Endothelial cell of umbilical vein (primary cell): ENCODE data around the gene HERC6. TPM values are rescaled to one million over a fixed set of nuclear protein-coding genes. Genes with fewer than 3 reads are reported as not detected.

ENCODE experiments used
- BruUV-seq: library from RNA; stranded (reverse); fragments of 400-500 nt; replicated peaks from 2 replicates; lab custom pipeline; 2021; lab: Mats Ljungman, UMichigan
- CTCF ChIA-PET: fragments of 300-600, 350-600 bp; sonication (Branson Sonifier 250); formaldehyde crosslinking; loops from one replicate; lab custom pipeline; 2021; ENCODE audit warnings: antibody characterized with exemption, inconsistent platforms; lab: Charles Lee
- POLR2A ChIA-PET: fragments of 300-600, 350-600 bp; sonication (Branson Sonifier 250); formaldehyde crosslinking; loops from one replicate; lab custom pipeline; 2021; ENCODE audit warnings: antibody characterized with exemption, inconsistent platforms; lab: Charles Lee
- DNase-seq: peaks from one replicate; pipeline ENCODE4 v3.0.0-alpha.2; 2011; ENCODE audit warnings: low read depth, low spot score
- FAIRE-seq: peaks from 2 replicates; lab custom pipeline; 2011; peaks lifted over from hg19 to GRCh38; lab: Jason Lieb, UNC
- H2AFZ ChIP-seq: 2 replicates; pipeline ENCODE4 v1.6.0; 2012; ENCODE audit warnings: low read depth, low read length, control low read depth, inconsistent platforms
- H3K27ac ChIP-seq: 2 replicates; pipeline ENCODE4 v1.5.1; 2011; ENCODE audit warnings: low read depth, mild to moderate bottlenecking, control low read depth, low read length, moderate library complexity; ENCODE audit not compliant: insufficient read depth
- H3K27me3 ChIP-seq, 2 experiments: 2 replicates each; pipeline versions ENCODE4 v1.6.0 to v1.6.1; 2011; ENCODE audit warnings: low read length in 2 of 2, mixed read lengths in 1 of 2; ENCODE audit not compliant: control insufficient read depth in 2 of 2, insufficient read depth in 2 of 2
- H3K36me3 ChIP-seq, 2 experiments: 2 replicates in 1 of 2; 3 replicates in 1 of 2; pipeline ENCODE4 v1.5.1; 2011; ENCODE audit warnings: low read length in 2 of 2, mild to moderate bottlenecking in 1 of 2, moderate library complexity in 1 of 2; ENCODE audit not compliant: control insufficient read depth in 2 of 2, insufficient read depth in 2 of 2; ENCODE audit errors: extremely low read depth in 1 of 2
- H3K4me1 ChIP-seq: 3 replicates; pipeline ENCODE4 v1.5.1; 2011; ENCODE audit warnings: mild to moderate bottlenecking, low read length; ENCODE audit not compliant: control insufficient read depth, insufficient read depth; ENCODE audit errors: extremely low read depth
- H3K4me2 ChIP-seq: 2 replicates; pipeline ENCODE4 v1.6.1; 2011; ENCODE audit warnings: low read length, control low read depth, mixed read lengths; ENCODE audit not compliant: insufficient read depth
- H3K4me3 ChIP-seq, 3 experiments: fragments of 200-600 bp in 1 of 3; sonication (generic), shearing (Covaris generic) in 1 of 3; replicated peaks in 1 of 3; 2 replicates each; pipeline ENCODE4 v1.5.1; 2011 to 2016; ENCODE audit warnings: control low read depth in 3 of 3, low read length in 3 of 3, mild to moderate bottlenecking in 2 of 3, inconsistent platforms in 1 of 3, low read depth in 1 of 3, moderate library complexity in 1 of 3; ENCODE audit not compliant: insufficient read depth in 1 of 3
- H3K79me2 ChIP-seq: 2 replicates; pipeline ENCODE4 v1.6.0; 2012; ENCODE audit warnings: low read length, inconsistent platforms; ENCODE audit not compliant: control insufficient read depth, insufficient read depth
- H3K9ac ChIP-seq: replicated peaks from 2 replicates; pipeline ENCODE3; 2011; ENCODE audit warnings: low read length, control low read depth; ENCODE audit not compliant: insufficient read depth; ENCODE audit errors: extremely low read depth
- H3K9me1 ChIP-seq: replicated peaks from 3 replicates; pipeline ENCODE4 v1.6.0; 2011; ENCODE audit warnings: mild to moderate bottlenecking, low read length; ENCODE audit not compliant: control insufficient read depth, insufficient read depth; ENCODE audit errors: extremely low read depth
- H3K9me3 ChIP-seq: replicated peaks from 2 replicates; pipeline ENCODE4 v1.5.1; 2012; ENCODE audit warnings: low read length, inconsistent platforms; ENCODE audit not compliant: control insufficient read depth, insufficient read depth
- H4K20me1 ChIP-seq: replicated peaks from 2 replicates; pipeline ENCODE3; 2011; ENCODE audit warnings: mild to moderate bottlenecking, low read length; ENCODE audit not compliant: control insufficient read depth, insufficient read depth; ENCODE audit errors: extremely low read depth
- EZH2 ChIP-seq: IDR thresholded peaks from 2 replicates; pipeline ENCODE4 v1.6.1; 2012; ENCODE audit warnings: borderline replicate concordance, low read depth, mild to moderate bottlenecking, moderate library complexity, low read length, inconsistent platforms; ENCODE audit not compliant: severe bottlenecking
- FOS ChIP-seq: IDR thresholded peaks from 2 replicates; pipeline ENCODE4 v1.6.1; 2011; ENCODE audit warnings: mild to moderate bottlenecking, low read length, moderate library complexity, borderline replicate concordance; ENCODE audit not compliant: insufficient read depth
- GATA2 ChIP-seq: IDR thresholded peaks from 2 replicates; pipeline ENCODE4 v1.7.0; 2011; ENCODE audit warnings: low read depth, mild to moderate bottlenecking, moderate library complexity, mixed read lengths, low read length; ENCODE audit not compliant: insufficient read length, insufficient read depth
- JUN ChIP-seq: IDR thresholded peaks from 2 replicates; pipeline ENCODE4 v1.6.1; 2011; ENCODE audit warnings: borderline replicate concordance, low read depth; ENCODE audit not compliant: insufficient read length, insufficient read depth
- MYC ChIP-seq: IDR thresholded peaks from one replicate; pipeline ENCODE4 v1.6.1; 2011; ENCODE audit warnings: mild to moderate bottlenecking, low read depth, low read length
- POLR2A ChIP-seq: IDR thresholded peaks from 2 replicates; pipeline ENCODE4 v1.6.1; 2012; ENCODE audit warnings: low read depth, mild to moderate bottlenecking, control low read depth, low read length
- POLR2AphosphoS5 ChIP-seq: IDR thresholded peaks from 2 replicates; pipeline ENCODE4 v1.6.1; 2012; ENCODE audit warnings: low read depth, mild to moderate bottlenecking, control low read depth, low read length, moderate library complexity; ENCODE audit not compliant: insufficient read depth
- dilution Hi-C: fragments of 300-500 bp; cut with MboI; formaldehyde crosslinking; loops from one replicate; pipeline ENCODE4 v1.15.0; 2019; ENCODE audit warnings: low sequenced_read_pairs; ENCODE audit not compliant: extremely low pct_ligation_motif_present
- intact Hi-C: fragments of 100-400 bp; cut with micrococcal nuclease; formaldehyde crosslinking; loops from one replicate; pipeline ENCODE4 v1.10.0; 2022
- polyA plus RNA-seq, 4 experiments: library from polyadenylated mRNA; depleted of rRNA in 3 of 4; stranded (reverse) in 3 of 4; unstranded in 1 of 4; fragments of >200 nt; gene quantifications; 2 replicates each; pipeline versions ENCODE4 v1.2.1 to v1.2.3, GENCODE V29; 2011 to 2012; ENCODE audit warnings: missing spikeins in 1 of 4
- total RNA-seq: library from RNA; stranded (reverse); gene quantifications from 2 replicates; pipeline ENCODE4 v1.2.3, GENCODE V29; 2021
- TF ChIP-seq, protein P1 (sequence below): IDR thresholded peaks from 2 replicates; pipeline ENCODE4 v1.6.1; 2011; ENCODE audit not compliant: insufficient read depth, insufficient read length
- TF ChIP-seq, protein P2 (sequence below), 2 donors: IDR thresholded peaks; 1 replicate in 1 of 2; 2 replicates in 1 of 2; pipeline ENCODE4 v1.5.1; 2011; ENCODE audit warnings: low read length in 2 of 2, mild to moderate bottlenecking in 2 of 2, moderate library complexity in 2 of 2, control low read depth in 1 of 2, inconsistent platforms in 1 of 2, low read depth in 1 of 2; ENCODE audit not compliant: insufficient read depth in 1 of 2; ENCODE audit errors: extremely low read depth in 1 of 2

Gene HERC6
- total and polyA plus RNA-seq, 2 donors (not counting 3 experiments of a cell fraction or from before 2014, with no cell fraction given) = 2.1 to 5.0 TPM

DNA sequence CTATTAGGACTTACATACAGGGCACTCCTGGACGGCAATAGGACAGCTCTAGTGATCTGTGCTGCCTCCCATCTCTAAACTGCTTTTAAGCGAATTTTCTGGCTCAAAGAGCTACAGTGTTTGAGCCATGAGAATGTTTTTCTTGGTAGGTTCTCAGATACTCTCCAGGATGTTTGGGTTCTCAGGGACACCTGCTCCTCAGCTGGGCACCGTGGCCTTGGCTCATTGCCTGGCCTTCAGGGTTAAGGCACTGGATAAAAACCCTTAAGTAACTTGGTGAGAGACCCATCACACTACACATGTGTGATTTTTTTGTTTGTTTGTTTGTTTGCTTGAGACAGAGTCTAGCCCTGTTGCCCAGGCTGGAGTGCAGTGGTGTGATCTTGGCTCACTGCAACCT lies 39.8 kb downstream of the HERC6 start:
- POLR2A ChIA-PET = no interaction called here
- dilution Hi-C loops = no loop called here
- no peak for FAIRE-seq

More for the DNA sequence above, 39.8 kb downstream of the HERC6 start:
- H3K4me2 ChIP-seq = no peak overlapping the region
- no peaks in the 10 kb centered on the region for H3K4me1 ChIP-seq
- H3K4me3 ChIP-seq = no peak overlapping the region
- no peak overlapping the region for H3K9ac ChIP-seq
- BruUV-seq = no TSS peak
- TF ChIP-seq EZH2 (no peak), JUN (no peak), FOS (no peak), POLR2A (no peak), GATA2 (no peak), POLR2AphosphoS5 (no peak), MYC (no peak)
- TF ChIP-seq, protein P1, sequence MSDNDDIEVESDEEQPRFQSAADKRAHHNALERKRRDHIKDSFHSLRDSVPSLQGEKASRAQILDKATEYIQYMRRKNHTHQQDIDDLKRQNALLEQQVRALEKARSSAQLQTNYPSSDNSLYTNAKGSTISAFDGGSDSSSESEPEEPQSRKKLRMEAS = no peak
- TF ChIP-seq, protein P2, sequence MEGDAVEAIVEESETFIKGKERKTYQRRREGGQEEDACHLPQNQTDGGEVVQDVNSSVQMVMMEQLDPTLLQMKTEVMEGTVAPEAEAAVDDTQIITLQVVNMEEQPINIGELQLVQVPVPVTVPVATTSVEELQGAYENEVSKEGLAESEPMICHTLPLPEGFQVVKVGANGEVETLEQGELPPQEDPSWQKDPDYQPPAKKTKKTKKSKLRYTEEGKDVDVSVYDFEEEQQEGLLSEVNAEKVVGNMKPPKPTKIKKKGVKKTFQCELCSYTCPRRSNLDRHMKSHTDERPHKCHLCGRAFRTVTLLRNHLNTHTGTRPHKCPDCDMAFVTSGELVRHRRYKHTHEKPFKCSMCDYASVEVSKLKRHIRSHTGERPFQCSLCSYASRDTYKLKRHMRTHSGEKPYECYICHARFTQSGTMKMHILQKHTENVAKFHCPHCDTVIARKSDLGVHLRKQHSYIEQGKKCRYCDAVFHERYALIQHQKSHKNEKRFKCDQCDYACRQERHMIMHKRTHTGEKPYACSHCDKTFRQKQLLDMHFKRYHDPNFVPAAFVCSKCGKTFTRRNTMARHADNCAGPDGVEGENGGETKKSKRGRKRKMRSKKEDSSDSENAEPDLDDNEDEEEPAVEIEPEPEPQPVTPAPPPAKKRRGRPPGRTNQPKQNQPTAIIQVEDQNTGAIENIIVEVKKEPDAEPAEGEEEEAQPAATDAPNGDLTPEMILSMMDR (IDR thresholded peaks at IDR 0.05; ENCODE audit: extremely low read depth in 1 of 2, insufficient read depth in 1 of 2, low read depth in 1 of 2, low read length in 2 of 2) = no peak
- CTCF ChIA-PET = interaction anchor here (1.1 to 2.0 kb wide), 4 partner anchors 9 to 49 kb away, joined by 3 to 5 read pairs (median 4); partner anchors contain the start of gene HERC6
- H3K9me1 ChIP-seq = no peaks in the 10 kb centered on the region
- no peaks in the 10 kb centered on the region for H4K20me1 ChIP-seq
- H3K27me3 ChIP-seq = no peaks in the 10 kb centered on the region
- no peak overlapping the region for H3K27ac ChIP-seq
- intact Hi-C loops = no loop called here
- H3K36me3 ChIP-seq = no peaks in the 10 kb centered on the region
- peak; percentile 2 for DNase-seq
- H3K9me3 ChIP-seq = no peaks in the 10 kb centered on the region
- H2AFZ ChIP-seq = no peak overlapping the region
- no peaks in the 10 kb centered on the region for H3K79me2 ChIP-seq
